ENCODE data around the gene FAM81B.
"Not testable (repeated sequence)": the region's sequence is repeated elsewhere in the genome, so short reads cannot be mapped to it uniquely, and the experiment has no call there.

Gene FAM81B
- long read RNA-seq, donor 1: 0 reads
- long read RNA-seq, donor 2: 0 reads
- long read RNA-seq, donor 3: 0 reads
- long read RNA-seq, donor 4: 0 reads
- long read RNA-seq, donor 5: 0 reads
- long read RNA-seq, donor 6, partial matches to known transcripts: 52 of 52 reads
- long read RNA-seq, donor 6, other reads (novel, unspliced or antisense): 0 of 52 reads
- long read RNA-seq, donor 7: 0 reads
- long read RNA-seq, donor 8: 0 reads

- DNase-seq: no peak
These were observed at the start of gene FAM81B for GRCh38 chr5:95390812-95391492. TSS of gene FAM81B (plus strand) at chr5:95391366. CDS start at chr5:95391390, 24 bp downstream.

- DNase-seq: not testable (repeated sequence)
These were observed 49.7 kb upstream of the FAM81B start for GRCh38 chr5:95341444-95341843.

- DNase-seq: no peak
These were observed 43.6 kb upstream of the FAM81B start for GRCh38 chr5:95347506-95348120.

- DNase-seq: no peak
These were observed 40.5 kb upstream of the FAM81B start for GRCh38 chr5:95350631-95351030.

- DNase-seq: no peak
These were observed 38.5 kb upstream of the FAM81B start for GRCh38 chr5:95352691-95353090.

- no peak for DNase-seq
These were observed 32.8 kb upstream of the FAM81B start for GRCh38 chr5:95358320-95358719.

GRCh38 chr5:95358848-95359247 lies 32.3 kb upstream of the FAM81B start:
- DNase-seq: no peak

- not testable (repeated sequence) for DNase-seq
These were observed 30.5 kb upstream of the FAM81B start for GRCh38 chr5:95360667-95361066.

GRCh38 chr5:95365302-95366095 lies 25.7 kb upstream of the FAM81B start:
- no peak for DNase-seq

- no peak for DNase-seq
These were observed 21.4 kb upstream of the FAM81B start for GRCh38 chr5:95369782-95370181.

GRCh38 chr5:95374061-95374460 lies 17.1 kb upstream of the FAM81B start:
- no peak for DNase-seq

GRCh38 chr5:95375591-95375990 lies 15.6 kb upstream of the FAM81B start:
- no peak for DNase-seq

- no peak for DNase-seq
These were observed 12.0 kb upstream of the FAM81B start for GRCh38 chr5:95379133-95379532.

- DNase-seq: no peak
These were observed 11.0 kb upstream of the FAM81B start for GRCh38 chr5:95380103-95380628.

GRCh38 chr5:95382801-95383200 lies 8.4 kb upstream of the FAM81B start:
- DNase-seq: no peak

GRCh38 chr5:95384485-95385213 lies 6.5 kb upstream of the FAM81B start:
- no peak for DNase-seq

GRCh38 chr5:95385334-95385733 lies 5.8 kb upstream of the FAM81B start:
- DNase-seq: no peak

GRCh38 chr5:95391965-95392364 lies 799 bp downstream of the FAM81B start:
- DNase-seq: not testable (repeated sequence)

GRCh38 chr5:95392593-95393182 lies 1.5 kb downstream of the FAM81B start:
- peak; percentile 36 for DNase-seq

GRCh38 chr5:95393279-95393678 lies 2.1 kb downstream of the FAM81B start:
- no peak for DNase-seq

- no peak for DNase-seq
These were observed 7.8 kb downstream of the FAM81B start for GRCh38 chr5:95398989-95399388.

GRCh38 chr5:95401626-95402025 lies 10.5 kb downstream of the FAM81B start:
- no peak for DNase-seq

Measured in right kidney (tissue), 9 donors.